HepG2 (cell line): Measurements from ENCODE around the gene SEC31A. TPM values are rescaled to one million over a fixed set of nuclear protein-coding genes. Genes with fewer than 3 reads are reported as not detected.

Experiments used
- CAMTA2 ChIP-seq: sonication (generic); formaldehyde crosslinking; IDR thresholded peaks from 2 replicates; pipeline ENCODE4 v1.4.0; 2020; ENCODE audit warnings: mild to moderate bottlenecking, missing genetic modification reagents, borderline replicate concordance
- CEBPG ChIP-seq: IDR thresholded peaks from 2 replicates; pipeline ENCODE4 v1.6.1; 2016
- CHD4 ChIP-seq: fragments of 200-600 bp; sonication (generic); IDR thresholded peaks from 2 replicates; pipeline ENCODE4 v1.7.0; 2017; ENCODE audit warnings: mild to moderate bottlenecking, low read length, borderline replicate concordance
- FOXK1 ChIP-seq: sonication (generic); formaldehyde crosslinking; IDR thresholded peaks from 2 replicates; pipeline ENCODE4 v1.4.0; 2020; ENCODE audit warnings: low read depth, missing genetic modification reagents, borderline replicate concordance
- GLI4 ChIP-seq: sonication (generic); formaldehyde crosslinking; IDR thresholded peaks from 2 replicates; pipeline ENCODE4 v1.5.1; 2020; ENCODE audit warnings: missing genetic modification reagents, mild to moderate bottlenecking, moderate library complexity, borderline replicate concordance
- HDAC1 ChIP-seq: sonication (generic); formaldehyde crosslinking; IDR thresholded peaks from 2 replicates; pipeline ENCODE4 v1.5.1; 2020; ENCODE audit warnings: mild to moderate bottlenecking, missing genetic modification reagents
- HOMEZ ChIP-seq: IDR thresholded peaks from 2 replicates; pipeline ENCODE4 v1.6.1; 2016; ENCODE audit warnings: low read depth
- MAX ChIP-seq: IDR thresholded peaks from 2 replicates; pipeline ENCODE4 v1.6.1; 2012; ENCODE audit warnings: inconsistent platforms
- MTA1 ChIP-seq: sonication (generic); formaldehyde crosslinking; IDR thresholded peaks from 2 replicates; pipeline ENCODE4 v1.4.0; 2020; ENCODE audit warnings: missing genetic modification reagents, mild to moderate bottlenecking, borderline replicate concordance
- NR2F6 ChIP-seq, 2 experiments: IDR thresholded peaks; 2 replicates each; pipeline ENCODE4 v1.6.1; 2016; ENCODE audit warnings: antibody characterized with exemption in 1 of 2, mild to moderate bottlenecking in 1 of 2
- REST ChIP-seq, 2 experiments: IDR thresholded peaks; 2 replicates each; pipeline ENCODE4 v1.6.1; 2011 to 2012; ENCODE audit warnings: low read length in 2 of 2, borderline replicate concordance in 1 of 2, low read depth in 1 of 2, mild to moderate bottlenecking in 1 of 2, moderate library complexity in 1 of 2
- SCMH1 ChIP-seq: sonication (generic); formaldehyde crosslinking; IDR thresholded peaks from 2 replicates; pipeline ENCODE4 v1.9.0; 2021; ENCODE audit warnings: missing genetic modification reagents, mild to moderate bottlenecking, borderline replicate concordance
- SMAD9 ChIP-seq: sonication (generic); formaldehyde crosslinking; IDR thresholded peaks from 2 replicates; pipeline ENCODE4 v1.5.1; 2020; ENCODE audit warnings: mild to moderate bottlenecking, missing genetic modification reagents
- ZBTB21 ChIP-seq: sonication (generic); formaldehyde crosslinking; IDR thresholded peaks from 2 replicates; pipeline ENCODE4 v1.4.0; 2020; ENCODE audit warnings: missing genetic modification reagents
- ZBTB8A ChIP-seq: sonication (generic); formaldehyde crosslinking; IDR thresholded peaks from 2 replicates; pipeline ENCODE4 v1.4.0; 2020; ENCODE audit warnings: mild to moderate bottlenecking, low read depth, missing genetic modification reagents, borderline replicate concordance
- ZFP1 ChIP-seq: IDR thresholded peaks from 2 replicates; pipeline ENCODE4 v1.6.1; 2016
- ZFY ChIP-seq: sonication (generic); formaldehyde crosslinking; IDR thresholded peaks from 2 replicates; pipeline ENCODE4 v1.4.0; 2020; ENCODE audit warnings: missing genetic modification reagents
- ZNF331 ChIP-seq: sonication (generic); formaldehyde crosslinking; IDR thresholded peaks from 2 replicates; pipeline ENCODE4 v1.4.0; 2020; ENCODE audit warnings: missing genetic modification reagents
- ZNF709 ChIP-seq: sonication (generic); formaldehyde crosslinking; IDR thresholded peaks from 2 replicates; pipeline ENCODE4 v1.5.0; 2020; ENCODE audit warnings: mild to moderate bottlenecking, missing genetic modification reagents
- ZNF772 ChIP-seq: sonication (generic); formaldehyde crosslinking; IDR thresholded peaks from 2 replicates; pipeline ENCODE4 v1.5.0; 2020; ENCODE audit warnings: mild to moderate bottlenecking, missing genetic modification reagents
- ZNF782 ChIP-seq: sonication (generic); formaldehyde crosslinking; IDR thresholded peaks from 2 replicates; pipeline ENCODE4 v1.4.0; 2020; ENCODE audit warnings: missing genetic modification reagents, mild to moderate bottlenecking, borderline replicate concordance
- polyA plus RNA-seq, 8 experiments: library from polyadenylated mRNA; depleted of rRNA in 3 of 8; stranded (reverse) in 7 of 8; unstranded in 1 of 8; fragments of >200 nt; fragmentation: Illumina TruSeq in 4 of 8; extraction: Trizol in 4 of 8; gene quantifications; 2 replicates each; pipeline versions ENCODE4 v1.2.1 to v1.2.3, GENCODE V29; 2011 to 2016; ENCODE audit warnings: low read depth in 4 of 8, missing spikeins in 1 of 8, mixed read lengths in 1 of 8; ENCODE audit not compliant: insufficient read depth in 1 of 8
- total RNA-seq, 5 experiments: library from RNA; depleted of rRNA; stranded (reverse); fragments of >200 nt; fragmentation: Illumina TruSeq; extraction: Trizol; gene quantifications; 2 replicates each; pipeline ENCODE4 v1.2.3, GENCODE V29; 2016; ENCODE audit warnings: low read depth in 1 of 5
- TF ChIP-seq, protein P1 (sequence below): sonication (generic); formaldehyde crosslinking; IDR thresholded peaks from 2 replicates; pipeline ENCODE4 v1.9.0; 2021; ENCODE audit warnings: missing genetic modification reagents, borderline replicate concordance

The SEC31A gene
- total and polyA plus RNA-seq, 2 of the 13 experiments (the other 11 are each of a cell fraction or from before 2014, with no cell fraction given): 231 to 435 TPM

DNA sequence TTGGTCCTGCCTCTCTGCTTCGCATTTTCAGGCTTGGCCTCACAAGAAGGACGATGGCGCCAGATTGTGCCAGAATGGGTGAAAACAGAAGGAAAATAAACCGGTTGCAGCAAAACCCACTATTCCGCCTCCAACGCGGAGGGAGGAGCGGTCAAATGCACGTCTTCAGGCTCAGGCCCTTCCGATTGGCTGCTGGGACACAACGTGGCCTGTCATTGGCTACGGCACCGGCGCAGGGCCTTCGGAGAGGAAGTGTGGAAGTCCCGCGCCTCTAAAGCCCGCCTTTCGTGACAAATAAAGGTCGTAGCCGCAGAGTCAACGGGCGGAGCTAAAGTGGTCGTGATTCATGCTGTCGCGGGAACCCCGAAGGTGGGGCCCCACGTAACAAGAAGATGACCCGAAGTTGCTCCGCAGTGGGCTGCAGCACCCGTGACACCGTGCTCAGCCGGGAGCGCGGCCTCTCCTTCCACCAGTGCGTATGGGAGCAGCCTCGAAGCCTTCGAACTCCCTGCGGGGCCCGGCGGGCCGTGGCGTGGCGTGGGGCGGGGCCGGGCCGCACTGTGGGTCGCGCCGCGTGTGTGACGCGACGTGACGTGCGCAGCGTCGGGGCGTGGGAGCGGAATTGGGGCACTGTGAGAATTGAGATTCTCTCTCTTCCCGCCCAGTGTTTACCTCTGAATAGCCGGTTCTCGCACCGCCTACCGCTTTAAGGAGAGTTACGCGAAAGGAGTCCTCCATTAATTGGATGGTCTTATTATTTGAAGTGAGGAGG, 9.6 kb upstream of the SEC31A start, which contains the start of gene THAP9 (continued):
- peak; percentile 45; the same call in 1 of the 2 replicates for TF ChIP-seq NR2F6 (IDR thresholded peaks at IDR 0.05)
- peak; percentile 47; the same call in 1 of the 2 replicates for TF ChIP-seq NR2F6 (CRISPR knock-in tag; IDR thresholded peaks at IDR 0.05)
- TF ChIP-seq ZBTB8A (CRISPR knock-in tag): no peak; the same call in 1 of the 2 replicates
- peak; percentile 70 for TF ChIP-seq ZBTB21 (CRISPR knock-in tag)
- TF ChIP-seq ZNF331 (CRISPR knock-in tag): peak; percentile 58
- no peak for TF ChIP-seq SCMH1 (CRISPR knock-in tag)
- TF ChIP-seq CAMTA2 (CRISPR knock-in tag): peak; percentile 7; the same call in 1 of the 2 replicates
- TF ChIP-seq ZFY (CRISPR knock-in tag): peak; percentile 92
- peak; percentile 98 for TF ChIP-seq MTA1
- peak; percentile 72; the same call in 1 of the 2 replicates for TF ChIP-seq ZNF772 (CRISPR knock-in tag)
- TF ChIP-seq, protein P1, sequence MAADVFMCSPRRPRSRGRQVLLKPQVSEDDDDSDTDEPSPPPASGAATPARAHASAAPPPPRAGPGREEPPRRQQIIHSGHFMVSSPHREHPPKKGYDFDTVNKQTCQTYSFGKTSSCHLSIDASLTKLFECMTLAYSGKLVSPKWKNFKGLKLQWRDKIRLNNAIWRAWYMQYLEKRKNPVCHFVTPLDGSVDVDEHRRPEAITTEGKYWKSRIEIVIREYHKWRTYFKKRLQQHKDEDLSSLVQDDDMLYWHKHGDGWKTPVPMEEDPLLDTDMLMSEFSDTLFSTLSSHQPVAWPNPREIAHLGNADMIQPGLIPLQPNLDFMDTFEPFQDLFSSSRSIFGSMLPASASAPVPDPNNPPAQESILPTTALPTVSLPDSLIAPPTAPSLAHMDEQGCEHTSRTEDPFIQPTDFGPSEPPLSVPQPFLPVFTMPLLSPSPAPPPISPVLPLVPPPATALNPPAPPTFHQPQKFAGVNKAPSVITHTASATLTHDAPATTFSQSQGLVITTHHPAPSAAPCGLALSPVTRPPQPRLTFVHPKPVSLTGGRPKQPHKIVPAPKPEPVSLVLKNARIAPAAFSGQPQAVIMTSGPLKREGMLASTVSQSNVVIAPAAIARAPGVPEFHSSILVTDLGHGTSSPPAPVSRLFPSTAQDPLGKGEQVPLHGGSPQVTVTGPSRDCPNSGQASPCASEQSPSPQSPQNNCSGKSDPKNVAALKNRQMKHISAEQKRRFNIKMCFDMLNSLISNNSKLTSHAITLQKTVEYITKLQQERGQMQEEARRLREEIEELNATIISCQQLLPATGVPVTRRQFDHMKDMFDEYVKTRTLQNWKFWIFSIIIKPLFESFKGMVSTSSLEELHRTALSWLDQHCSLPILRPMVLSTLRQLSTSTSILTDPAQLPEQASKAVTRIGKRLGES (CRISPR knock-in tag): no peak
- peak; percentile 90 for TF ChIP-seq HDAC1 (CRISPR knock-in tag)
- peak; percentile 65 for TF ChIP-seq HOMEZ (CRISPR knock-in tag)
- no peak for TF ChIP-seq CHD4
- peak; percentile 87; the same call in 1 of the 2 replicates for TF ChIP-seq GLI4
- peak; percentile 86 for TF ChIP-seq MAX
- TF ChIP-seq FOXK1 (CRISPR knock-in tag): no peak; the same call in 1 of the 2 replicates
- TF ChIP-seq ZNF709 (CRISPR knock-in tag): peak; percentile 87
- TF ChIP-seq SMAD9: no peak
- no peak for TF ChIP-seq CEBPG (CRISPR knock-in tag)
- TF ChIP-seq REST (IDR thresholded peaks at IDR 0.05; ENCODE audit: borderline replicate concordance in 1 of 2, low read depth in 1 of 2, low read length in 2 of 2): peak in 1 of 2 experiments; percentile 24; a peak in 1 of 4 replicates
- TF ChIP-seq ZNF782: no peak
- no peak; the same call in 1 of the 2 replicates for TF ChIP-seq ZFP1
